IMR-90 (cell line): Measurements from ENCODE around the gene ANKRD44.

Experiments
- BHLHE40 ChIP-seq: fragments of 150-350 bp; IDR thresholded peaks from 2 replicates; pipeline ENCODE4 v1.6.1; 2016; ENCODE audit warnings: mild to moderate bottlenecking, low read depth, low read length
- CEBPB ChIP-seq: IDR thresholded peaks from 2 replicates; pipeline ENCODE4 v1.6.1; 2012; ENCODE audit warnings: low read depth, low read length, improper control_type of control experiment
- CHD1 ChIP-seq: IDR thresholded peaks from 2 replicates; pipeline ENCODE4 v1.6.1; 2012; ENCODE audit warnings: low read depth, low read length, improper control_type of control experiment
- MXI1 ChIP-seq: IDR thresholded peaks from 2 replicates; pipeline ENCODE4 v1.6.1; 2012; ENCODE audit warnings: low read depth, mild to moderate bottlenecking, low read length, moderate library complexity, borderline replicate concordance
- POLR2A ChIP-seq: IDR thresholded peaks from 2 replicates; pipeline ENCODE4 v1.6.1; 2012; ENCODE audit warnings: mild to moderate bottlenecking, low read depth, low read length
- RAD21 ChIP-seq: IDR thresholded peaks from 2 replicates; pipeline ENCODE4 v1.6.1; 2012; ENCODE audit warnings: low read length, improper control_type of control experiment
- RCOR1 ChIP-seq: IDR thresholded peaks from 2 replicates; pipeline ENCODE4 v1.6.1; 2012; ENCODE audit warnings: mild to moderate bottlenecking, low read length, improper control_type of control experiment; ENCODE audit not compliant: insufficient replicate concordance
- SMC3 ChIP-seq: fragments of 150-350 bp; IDR thresholded peaks from 2 replicates; pipeline ENCODE4 v1.6.1; 2016; ENCODE audit warnings: low read depth, mild to moderate bottlenecking, antibody characterized with exemption, low read length, moderate library complexity
- TF ChIP-seq, protein P1 (sequence below): fragments of 150-350 bp; IDR thresholded peaks from 2 replicates; pipeline ENCODE4 v1.6.1; 2016; ENCODE audit warnings: low read depth, mild to moderate bottlenecking, low read length, moderate library complexity, borderline replicate concordance
- TF ChIP-seq, protein P2 (sequence below): conservative IDR thresholded peaks from 2 replicates; pipeline ENCODE4 v1.5.1; 2012; ENCODE audit warnings: mild to moderate bottlenecking, low read depth, low read length, improper control_type of control experiment
- TF ChIP-seq, protein P3 (sequence below): fragments of 150-350 bp; IDR thresholded peaks from 2 replicates; pipeline ENCODE4 v1.6.1; 2017; ENCODE audit warnings: mild to moderate bottlenecking, antibody characterized with exemption, low read length, low read depth

DNA sequence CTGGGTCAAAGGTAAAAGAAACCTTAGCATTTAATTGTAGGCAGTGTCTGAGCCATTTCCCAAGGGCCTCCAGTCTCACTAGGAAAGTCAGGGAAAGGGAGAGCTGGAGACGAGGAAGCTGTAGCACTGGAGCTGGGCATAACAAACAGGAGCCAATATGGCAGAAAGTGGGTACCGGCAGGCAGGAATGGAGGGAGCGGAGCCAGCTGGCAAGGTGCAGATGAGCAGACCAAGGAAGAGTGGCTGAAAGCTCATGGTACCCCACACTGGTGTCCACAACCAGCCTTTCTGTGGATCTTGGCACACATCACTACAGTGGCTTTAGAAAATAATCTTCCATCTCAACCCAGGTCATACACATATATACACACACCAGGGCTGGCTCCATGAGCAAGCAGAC lies 40.0 kb downstream of the ANKRD44 start:
- TF ChIP-seq, protein P1, sequence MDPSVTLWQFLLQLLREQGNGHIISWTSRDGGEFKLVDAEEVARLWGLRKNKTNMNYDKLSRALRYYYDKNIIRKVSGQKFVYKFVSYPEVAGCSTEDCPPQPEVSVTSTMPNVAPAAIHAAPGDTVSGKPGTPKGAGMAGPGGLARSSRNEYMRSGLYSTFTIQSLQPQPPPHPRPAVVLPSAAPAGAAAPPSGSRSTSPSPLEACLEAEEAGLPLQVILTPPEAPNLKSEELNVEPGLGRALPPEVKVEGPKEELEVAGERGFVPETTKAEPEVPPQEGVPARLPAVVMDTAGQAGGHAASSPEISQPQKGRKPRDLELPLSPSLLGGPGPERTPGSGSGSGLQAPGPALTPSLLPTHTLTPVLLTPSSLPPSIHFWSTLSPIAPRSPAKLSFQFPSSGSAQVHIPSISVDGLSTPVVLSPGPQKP = no peak
- TF ChIP-seq SMC3 (no peak), POLR2A (no peak), MXI1 (no peak), RCOR1 (no peak), CHD1 (no peak), RAD21 (no peak), CEBPB (no peak), BHLHE40 (no peak)
- TF ChIP-seq, protein P2, sequence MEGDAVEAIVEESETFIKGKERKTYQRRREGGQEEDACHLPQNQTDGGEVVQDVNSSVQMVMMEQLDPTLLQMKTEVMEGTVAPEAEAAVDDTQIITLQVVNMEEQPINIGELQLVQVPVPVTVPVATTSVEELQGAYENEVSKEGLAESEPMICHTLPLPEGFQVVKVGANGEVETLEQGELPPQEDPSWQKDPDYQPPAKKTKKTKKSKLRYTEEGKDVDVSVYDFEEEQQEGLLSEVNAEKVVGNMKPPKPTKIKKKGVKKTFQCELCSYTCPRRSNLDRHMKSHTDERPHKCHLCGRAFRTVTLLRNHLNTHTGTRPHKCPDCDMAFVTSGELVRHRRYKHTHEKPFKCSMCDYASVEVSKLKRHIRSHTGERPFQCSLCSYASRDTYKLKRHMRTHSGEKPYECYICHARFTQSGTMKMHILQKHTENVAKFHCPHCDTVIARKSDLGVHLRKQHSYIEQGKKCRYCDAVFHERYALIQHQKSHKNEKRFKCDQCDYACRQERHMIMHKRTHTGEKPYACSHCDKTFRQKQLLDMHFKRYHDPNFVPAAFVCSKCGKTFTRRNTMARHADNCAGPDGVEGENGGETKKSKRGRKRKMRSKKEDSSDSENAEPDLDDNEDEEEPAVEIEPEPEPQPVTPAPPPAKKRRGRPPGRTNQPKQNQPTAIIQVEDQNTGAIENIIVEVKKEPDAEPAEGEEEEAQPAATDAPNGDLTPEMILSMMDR = no peak
- TF ChIP-seq, protein P3, sequence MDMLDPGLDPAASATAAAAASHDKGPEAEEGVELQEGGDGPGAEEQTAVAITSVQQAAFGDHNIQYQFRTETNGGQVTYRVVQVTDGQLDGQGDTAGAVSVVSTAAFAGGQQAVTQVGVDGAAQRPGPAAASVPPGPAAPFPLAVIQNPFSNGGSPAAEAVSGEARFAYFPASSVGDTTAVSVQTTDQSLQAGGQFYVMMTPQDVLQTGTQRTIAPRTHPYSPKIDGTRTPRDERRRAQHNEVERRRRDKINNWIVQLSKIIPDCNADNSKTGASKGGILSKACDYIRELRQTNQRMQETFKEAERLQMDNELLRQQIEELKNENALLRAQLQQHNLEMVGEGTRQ = no peak
